ENCODE data around the gene CDH23. TPM values are rescaled to one million over a fixed set of nuclear protein-coding genes. Genes with fewer than 3 reads are reported as not detected.

CDH23 gene
- total and polyA plus RNA-seq, 2 experiments from 2014 or later, result 0.30 to 1.5 TPM

- H3K36me3 ChIP-seq (replicated peaks; ENCODE audit: insufficient read depth, low read depth), result no peaks in the 10 kb centered on the region
- no peaks in the 10 kb centered on the region for H3K9me3 ChIP-seq (ENCODE audit: low read depth)
- no peak overlapping the region for H3K4me2 ChIP-seq
- H4K20me1 ChIP-seq (ENCODE audit: insufficient read depth, poor library complexity, severe bottlenecking), result no peaks in the 10 kb centered on the region
- H3K27ac ChIP-seq, result no peak overlapping the region
- H2AFZ ChIP-seq, result no peak overlapping the region
- no peaks in the 10 kb centered on the region for H3K27me3 ChIP-seq
- TF ChIP-seq, protein P1, sequence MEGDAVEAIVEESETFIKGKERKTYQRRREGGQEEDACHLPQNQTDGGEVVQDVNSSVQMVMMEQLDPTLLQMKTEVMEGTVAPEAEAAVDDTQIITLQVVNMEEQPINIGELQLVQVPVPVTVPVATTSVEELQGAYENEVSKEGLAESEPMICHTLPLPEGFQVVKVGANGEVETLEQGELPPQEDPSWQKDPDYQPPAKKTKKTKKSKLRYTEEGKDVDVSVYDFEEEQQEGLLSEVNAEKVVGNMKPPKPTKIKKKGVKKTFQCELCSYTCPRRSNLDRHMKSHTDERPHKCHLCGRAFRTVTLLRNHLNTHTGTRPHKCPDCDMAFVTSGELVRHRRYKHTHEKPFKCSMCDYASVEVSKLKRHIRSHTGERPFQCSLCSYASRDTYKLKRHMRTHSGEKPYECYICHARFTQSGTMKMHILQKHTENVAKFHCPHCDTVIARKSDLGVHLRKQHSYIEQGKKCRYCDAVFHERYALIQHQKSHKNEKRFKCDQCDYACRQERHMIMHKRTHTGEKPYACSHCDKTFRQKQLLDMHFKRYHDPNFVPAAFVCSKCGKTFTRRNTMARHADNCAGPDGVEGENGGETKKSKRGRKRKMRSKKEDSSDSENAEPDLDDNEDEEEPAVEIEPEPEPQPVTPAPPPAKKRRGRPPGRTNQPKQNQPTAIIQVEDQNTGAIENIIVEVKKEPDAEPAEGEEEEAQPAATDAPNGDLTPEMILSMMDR (IDR thresholded peaks at IDR 0.05; ENCODE audit: poor library complexity), result no peak
- TF ChIP-seq EZH2phosphoT487 (IDR thresholded peaks at IDR 0.05; ENCODE audit: low read depth, severe bottlenecking, unreplicated experiment) (no peak), EZH2 (IDR thresholded peaks at IDR 0.05; ENCODE audit: borderline replicate concordance) (no peak)
- no peak overlapping the region for H3K4me3 ChIP-seq
- H3K9me2 ChIP-seq (replicated peaks; ENCODE audit: insufficient read depth), result no peaks in the 10 kb centered on the region
- no peak for DNase-seq (ENCODE audit: low spot score)
- H3K4me1 ChIP-seq (ENCODE audit: insufficient read depth), result no peaks in the 10 kb centered on the region
- WGBS (ENCODE audit: low lambda C conversion rate, missing lambda C conversion rate), result 90% methylated on average over 8 of the region's 8 CpGs
- H3K79me2 ChIP-seq, result no peaks in the 10 kb centered on the region
Observed at GRCh38 chr10:71429304-71429703, 32.6 kb downstream of the CDH23 start.

GRCh38 chr10:71429929-71430328, 33.2 kb downstream of the CDH23 start:
- Histone ChIP-seq H3K27me3 (no peaks in the 10 kb centered on the region), H3K4me3 (no peak overlapping the region), H3K4me2 (no peak overlapping the region), H3K9me2 (replicated peaks; ENCODE audit: insufficient read depth) (no peaks in the 10 kb centered on the region), H3K4me1 (ENCODE audit: insufficient read depth) (no peaks in the 10 kb centered on the region), H2AFZ (no peak overlapping the region), H3K27ac (no peak overlapping the region), H3K36me3 (replicated peaks; ENCODE audit: insufficient read depth, low read depth) (no peaks in the 10 kb centered on the region), H4K20me1 (ENCODE audit: insufficient read depth, poor library complexity, severe bottlenecking) (no peaks in the 10 kb centered on the region), H3K79me2 (no peaks in the 10 kb centered on the region), H3K9me3 (ENCODE audit: low read depth) (no peaks in the 10 kb centered on the region)
- no peak for DNase-seq (ENCODE audit: low spot score)
- TF ChIP-seq, protein P1 (IDR thresholded peaks at IDR 0.05; ENCODE audit: poor library complexity), result no peak
- TF ChIP-seq EZH2 (IDR thresholded peaks at IDR 0.05; ENCODE audit: borderline replicate concordance) (no peak), EZH2phosphoT487 (IDR thresholded peaks at IDR 0.05; ENCODE audit: low read depth, severe bottlenecking, unreplicated experiment) (no peak)
- 89% methylated on average over 2 of the region's 2 CpGs for WGBS (ENCODE audit: low lambda C conversion rate, missing lambda C conversion rate)

DNA sequence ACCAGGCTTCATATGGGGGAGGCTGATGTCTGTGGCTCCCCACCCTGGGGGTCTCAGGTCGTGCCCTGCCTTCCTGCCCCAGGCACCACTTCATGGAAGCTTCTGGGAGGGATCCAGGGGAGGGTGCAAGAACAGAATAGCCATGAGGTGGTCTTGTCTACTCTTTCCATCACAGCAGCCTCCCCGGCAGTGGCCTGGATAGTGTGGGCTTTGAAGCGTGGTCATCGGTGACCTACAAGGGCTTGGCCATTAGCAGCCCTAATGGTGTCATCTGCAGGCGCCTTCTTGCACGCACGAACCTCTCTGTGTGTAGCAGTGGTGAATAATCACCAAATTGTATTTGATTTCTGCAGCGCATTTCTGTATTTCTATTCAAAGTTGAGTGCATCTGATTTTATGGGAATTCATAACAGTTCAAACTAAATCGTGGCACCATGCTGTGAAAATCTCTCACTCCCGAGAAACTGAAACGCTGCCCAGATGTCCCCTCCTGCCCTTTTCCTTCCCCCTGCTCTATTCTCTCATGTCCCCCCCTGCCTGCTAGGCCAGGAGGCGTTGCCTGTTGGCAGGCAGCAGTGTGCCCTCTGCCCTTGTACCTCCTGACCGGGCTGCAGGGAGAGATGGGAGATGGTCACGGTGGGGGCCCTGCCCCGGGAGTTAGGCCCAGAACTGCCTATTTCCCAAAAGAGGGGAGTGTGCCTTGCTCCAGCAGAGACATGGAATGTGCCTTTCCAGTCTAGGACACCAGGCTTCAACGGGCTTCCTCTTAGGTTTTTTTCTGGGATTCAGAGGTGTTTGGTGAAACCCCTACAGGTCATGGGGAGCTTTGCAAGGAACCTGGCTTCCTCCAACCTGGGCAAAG, 34.8 kb downstream of the CDH23 start:
- no peak for DNase-seq (ENCODE audit: low spot score)
- H3K27me3 ChIP-seq, result no peaks in the 10 kb centered on the region
- no peaks in the 10 kb centered on the region for H3K9me3 ChIP-seq (ENCODE audit: low read depth)
- no peak overlapping the region for H3K4me3 ChIP-seq
- no peaks in the 10 kb centered on the region for H3K79me2 ChIP-seq
- H3K27ac ChIP-seq, result no peak overlapping the region
- H4K20me1 ChIP-seq (ENCODE audit: insufficient read depth, poor library complexity, severe bottlenecking), result no peaks in the 10 kb centered on the region
- 82% methylated on average over 16 of the region's 16 CpGs for WGBS (ENCODE audit: low lambda C conversion rate, missing lambda C conversion rate)
- H2AFZ ChIP-seq, result no peak overlapping the region
- H3K4me2 ChIP-seq, result no peak overlapping the region
- H3K9me2 ChIP-seq (replicated peaks; ENCODE audit: insufficient read depth), result no peaks in the 10 kb centered on the region
- TF ChIP-seq, protein P1 (IDR thresholded peaks at IDR 0.05; ENCODE audit: poor library complexity), result no peak
- TF ChIP-seq EZH2 (IDR thresholded peaks at IDR 0.05; ENCODE audit: borderline replicate concordance), result no peak
- TF ChIP-seq EZH2phosphoT487 (IDR thresholded peaks at IDR 0.05; ENCODE audit: low read depth, severe bottlenecking, unreplicated experiment), result no peak
- H3K36me3 ChIP-seq (replicated peaks; ENCODE audit: insufficient read depth, low read depth), result no peaks in the 10 kb centered on the region
- no peaks in the 10 kb centered on the region for H3K4me1 ChIP-seq (ENCODE audit: insufficient read depth)
